DMS53 treated with DMSO at 0.1 percent for 48 hours (cell line): ENCODE results near the gene ZP3.
A peak's percentile ranks its signal among the peaks of the same experiment; 100 is the strongest.
"Not testable (repeated sequence)": the region's sequence is repeated elsewhere in the genome, so short reads cannot be mapped to it uniquely, and the experiment has no call there.

Experiments
- DNase-seq: peaks from one replicate; lab custom pipeline; 2025; ENCODE audit not compliant: unreplicated experiment; lab: John Stamatoyannopoulos, UW

ZP3 gene

GRCh38 chr7:76439120-76439888, 14.6 kb downstream of the ZP3 start:
- not testable (repeated sequence) for DNase-seq

GRCh38 chr7:76440404-76440803, 15.7 kb downstream of the ZP3 start:
- DNase-seq, result not testable (repeated sequence)

- DNase-seq, result not testable (repeated sequence)
Observed at GRCh38 chr7:76441792-76442191, 17.0 kb downstream of the ZP3 start.

GRCh38 chr7:76442664-76443446, 18.1 kb downstream of the ZP3 start:
- DNase-seq, result not testable (repeated sequence)

DNA sequence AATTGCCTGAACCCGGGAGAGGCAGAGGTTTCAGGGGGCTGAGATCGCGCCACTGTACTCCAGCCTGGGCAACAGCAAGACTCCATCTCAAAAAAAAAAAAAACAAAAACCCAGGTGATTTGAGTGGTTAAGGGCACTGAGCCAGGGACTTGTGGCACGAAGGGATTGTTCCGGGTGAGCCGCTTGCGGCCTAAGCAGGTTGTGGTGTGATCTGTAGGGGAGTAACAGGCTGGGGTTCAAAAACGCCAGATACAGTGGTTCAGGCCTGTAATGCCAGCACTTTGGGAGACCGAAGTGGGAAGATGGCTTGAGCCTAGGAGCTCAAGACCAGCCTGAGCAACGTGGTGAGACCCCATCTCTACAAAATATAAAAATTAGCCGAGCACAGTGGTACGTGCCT, 19.1 kb downstream of the ZP3 start:
- DNase-seq, result not testable (repeated sequence)

DNA sequence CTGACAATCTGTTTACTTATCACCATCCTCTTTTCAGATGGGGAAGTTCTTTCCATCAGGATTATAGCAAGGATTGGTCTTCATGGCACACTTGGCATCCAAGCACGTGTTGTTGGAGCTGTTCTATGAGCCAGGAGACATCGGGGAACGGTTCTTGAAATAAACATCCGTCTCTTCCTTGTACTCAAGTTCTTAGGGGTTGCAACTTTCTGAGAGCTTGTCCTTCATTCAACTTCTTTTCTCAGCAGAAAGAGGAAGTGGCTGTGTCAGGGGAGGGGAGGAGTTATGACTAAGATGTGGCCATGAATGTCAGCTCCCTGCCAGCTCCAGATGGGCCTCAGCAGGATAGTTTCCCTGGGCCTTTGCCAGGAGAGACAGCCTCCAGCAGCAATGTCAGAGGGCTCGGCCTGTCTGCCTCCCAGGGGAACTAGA, 20.8 kb downstream of the ZP3 start:
- peak; percentile 14 for DNase-seq

DNA sequence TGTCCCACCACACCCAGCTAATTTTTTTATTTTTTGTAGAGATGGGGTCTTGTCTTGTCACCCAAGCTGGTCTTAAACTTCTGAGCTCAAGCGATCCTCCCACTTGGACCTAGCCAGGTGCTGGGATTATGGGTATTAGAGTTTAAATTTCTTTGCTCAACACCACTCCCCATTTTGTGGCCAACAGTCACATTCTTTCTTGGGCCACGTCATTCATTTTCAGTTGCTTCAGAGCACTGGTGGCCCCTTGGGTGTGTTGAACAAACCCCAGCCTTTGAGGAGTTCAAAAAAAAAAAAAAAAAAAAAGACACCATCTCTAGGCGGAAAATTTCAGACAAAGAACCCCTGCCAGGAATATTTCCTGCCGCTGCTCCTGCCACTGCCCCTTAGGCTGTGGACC, 32.3 kb downstream of the ZP3 start:
- not testable (repeated sequence) for DNase-seq

DNA sequence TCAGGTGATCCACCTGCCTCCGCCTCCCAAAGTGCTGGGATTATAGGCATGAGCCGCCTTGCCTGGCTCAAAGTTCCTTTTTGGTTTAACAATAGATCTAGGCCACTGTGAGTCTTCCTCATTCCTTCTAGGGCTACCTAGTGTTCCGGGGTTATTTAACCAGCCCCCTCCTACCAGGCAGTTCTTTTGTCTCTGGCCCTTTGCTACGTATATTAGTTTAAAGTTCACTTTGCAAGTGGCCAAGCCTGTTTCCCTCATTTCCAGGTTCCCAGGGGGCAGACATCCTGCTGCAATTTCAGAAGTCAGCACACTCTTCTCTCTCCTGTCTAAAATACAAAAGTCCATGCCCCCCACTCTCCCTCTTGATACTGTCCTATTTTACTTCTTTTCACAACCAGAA, 33.8 kb downstream of the ZP3 start:
- not testable (repeated sequence) for DNase-seq

DNA sequence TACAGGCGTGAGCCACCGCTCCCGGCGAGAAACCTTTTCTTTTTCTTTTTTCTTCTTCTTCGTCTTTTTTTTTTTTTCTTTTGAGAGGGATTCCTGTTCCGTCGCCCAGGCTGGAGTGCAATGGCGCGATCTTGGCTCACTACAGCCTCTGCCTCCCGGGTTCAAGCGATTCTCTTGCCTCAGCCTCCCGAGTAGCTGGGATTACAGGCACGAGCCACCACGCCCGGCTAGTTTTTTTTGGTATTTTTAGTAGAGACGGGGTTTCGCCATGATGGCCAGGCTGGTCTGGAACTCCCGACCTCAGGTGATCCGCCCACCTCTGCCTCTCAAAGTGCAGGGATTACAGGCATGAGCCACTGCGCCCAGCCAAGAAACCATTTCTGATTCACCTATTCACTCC, 36.0 kb downstream of the ZP3 start:
- not testable (repeated sequence) for DNase-seq

GRCh38 chr7:76461464-76462101, 36.8 kb downstream of the ZP3 start, which contains the start of gene DTX2:
Gene DTX2, plus strand, starts transcription at chr7:76461709. Its CDS starts 18,801 bp downstream, at chr7:76480510.
- DNase-seq, result not testable (repeated sequence)

DNA sequence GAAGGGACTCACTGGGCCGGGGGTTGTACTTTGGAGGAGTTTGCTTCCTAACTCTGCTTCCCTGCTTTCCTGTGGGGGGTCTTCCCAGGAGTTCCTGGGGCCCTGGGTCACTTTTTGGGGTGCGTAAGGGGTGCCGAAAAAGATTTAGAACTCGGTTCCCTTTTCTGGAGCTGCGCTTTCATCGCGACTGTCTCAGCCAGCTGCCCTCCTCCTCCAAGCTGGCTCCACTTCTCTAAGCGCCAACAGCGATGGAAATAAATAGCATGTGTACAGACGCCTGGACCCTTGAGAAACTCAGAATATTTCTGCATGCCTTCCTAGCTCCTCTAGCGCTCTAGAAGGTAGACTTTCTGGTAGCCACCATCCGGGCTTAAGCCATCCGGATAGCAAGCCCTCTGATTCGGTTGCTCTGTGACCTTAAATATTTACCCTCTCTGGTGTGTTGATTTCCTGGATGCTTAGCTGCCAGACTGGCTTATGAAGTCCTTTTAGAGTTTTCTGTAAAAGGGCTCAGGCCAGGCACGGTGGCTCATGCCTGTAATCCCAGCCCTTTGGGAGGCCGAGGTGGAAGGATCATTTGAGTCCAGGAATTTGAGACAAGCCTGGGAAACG, 37.6 kb downstream of the ZP3 start:
- not testable (repeated sequence) for DNase-seq

DNA sequence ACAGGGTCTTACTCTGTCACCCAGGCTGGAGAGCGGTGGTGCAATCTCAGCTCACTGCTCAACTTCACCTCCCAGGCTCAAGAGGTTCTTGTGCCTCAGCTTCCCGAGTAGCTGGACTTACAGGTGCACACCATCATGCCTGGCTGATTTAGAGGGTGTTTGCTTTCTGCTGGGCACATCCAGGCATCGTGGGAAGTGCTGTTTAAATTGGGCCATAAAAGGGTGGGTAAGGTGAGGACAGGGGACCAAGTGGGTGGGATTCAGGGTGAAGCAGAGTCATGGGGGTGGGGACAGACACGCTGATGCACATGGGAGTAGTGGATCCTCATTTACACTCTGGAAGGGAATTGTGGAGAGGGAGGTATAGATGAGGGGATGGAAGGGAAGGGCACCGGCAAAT, 40.2 kb downstream of the ZP3 start:
- not testable (repeated sequence) for DNase-seq

DNA sequence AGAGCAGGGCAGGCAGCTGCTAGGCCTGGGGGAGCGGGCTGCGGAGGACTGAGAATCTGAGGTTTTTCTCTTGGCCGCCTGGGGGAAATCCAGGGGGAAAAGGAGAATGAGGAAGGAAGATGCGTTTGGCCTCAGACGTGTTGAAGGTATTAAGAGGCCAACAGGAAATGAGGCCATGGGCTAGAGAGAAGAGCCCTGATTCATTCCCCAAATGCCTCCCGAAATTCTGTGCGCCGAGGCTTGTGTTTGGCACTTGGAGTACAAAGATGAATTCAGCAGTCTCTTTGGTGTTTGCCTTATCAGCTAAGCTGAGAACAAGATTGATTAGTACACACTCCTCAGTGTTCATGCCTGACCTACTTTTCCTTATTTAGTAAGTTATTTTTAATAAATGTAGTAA, 41.2 kb downstream of the ZP3 start:
- DNase-seq, result not testable (repeated sequence)

GRCh38 chr7:76467743-76468404, 43.1 kb downstream of the ZP3 start:
- DNase-seq, result not testable (repeated sequence)

DNA sequence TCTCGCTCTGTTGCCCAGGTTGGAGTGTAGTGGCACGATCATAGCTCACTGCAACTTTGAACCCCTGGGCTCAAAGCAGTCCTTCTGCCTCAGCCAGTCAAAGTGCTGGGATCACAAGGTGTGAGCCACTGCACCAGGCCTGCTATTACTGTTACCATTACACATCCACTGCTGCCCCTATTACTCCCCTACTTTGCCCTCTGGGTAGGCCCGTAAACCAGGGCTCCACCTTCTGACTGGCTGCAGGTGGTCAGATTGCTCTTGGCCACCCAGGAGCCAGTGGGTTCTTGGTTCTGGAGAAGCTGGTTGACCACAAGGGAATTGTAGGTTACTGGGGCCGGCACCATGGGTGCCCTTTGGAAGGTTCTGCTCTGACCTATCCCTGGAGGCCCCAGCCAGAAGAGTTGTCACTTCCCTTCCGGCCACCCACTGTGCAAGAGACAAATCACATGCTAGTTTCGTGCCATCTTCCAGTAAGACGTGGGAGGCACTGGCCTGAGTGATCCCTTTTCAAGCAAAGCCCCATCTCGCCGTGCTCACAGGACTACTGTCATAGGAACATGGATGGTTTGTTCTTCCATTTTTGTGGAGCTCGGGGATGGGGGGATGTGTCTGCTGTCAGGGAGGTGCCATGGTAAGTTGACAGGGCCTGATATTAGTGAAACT, 46.9 kb downstream of the ZP3 start:
- not testable (repeated sequence) for DNase-seq

DNA sequence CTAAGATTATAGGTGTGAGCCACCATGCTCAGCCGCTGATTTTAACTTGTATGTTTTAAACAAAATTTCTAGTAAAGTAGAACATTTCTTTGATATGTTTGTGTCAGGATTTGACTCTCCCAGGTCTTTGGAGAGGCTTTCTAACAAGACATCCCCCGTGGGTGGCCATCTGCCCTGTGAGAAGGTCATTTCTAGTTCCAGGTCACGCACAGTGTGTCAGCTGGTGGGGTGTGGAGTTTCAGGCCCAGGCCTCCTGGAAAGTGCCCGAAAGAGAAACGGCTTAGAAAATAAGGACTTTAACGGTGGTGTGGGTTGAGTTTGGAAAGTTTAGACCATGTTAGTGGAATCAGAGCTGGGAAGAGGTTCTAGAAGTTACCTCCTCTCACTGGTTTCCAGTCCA, 48.3 kb downstream of the ZP3 start:
- not testable (repeated sequence) for DNase-seq

- not testable (repeated sequence) for DNase-seq
Observed at GRCh38 chr7:76476280-76476679, 51.5 kb downstream of the ZP3 start.

- not testable (repeated sequence) for DNase-seq
Observed at GRCh38 chr7:76476742-76477474, 52.2 kb downstream of the ZP3 start.

DNA sequence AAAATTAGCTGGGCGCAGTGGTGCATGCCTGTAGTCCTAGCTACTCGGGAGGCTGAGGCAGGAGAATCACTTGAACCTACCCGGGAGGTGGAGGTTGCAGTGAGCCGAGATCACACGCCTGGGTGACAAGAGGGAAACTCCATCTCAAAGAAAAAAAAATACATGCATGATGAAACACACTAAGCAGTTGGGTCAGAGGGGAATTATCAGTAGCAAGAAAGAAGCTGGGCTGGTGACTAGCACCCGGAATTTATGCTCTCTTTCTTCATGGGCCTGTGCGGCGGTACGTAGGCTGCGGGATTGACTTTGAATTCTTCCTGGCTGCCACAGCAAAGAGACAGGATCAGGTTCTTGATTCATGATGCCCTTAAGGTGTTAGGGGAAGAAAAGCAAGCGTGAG, 54.9 kb downstream of the ZP3 start:
- not testable (repeated sequence) for DNase-seq
